Keratinocyte (primary cell): ENCODE measurements around the gene FABP1. TPM values are rescaled to one million over a fixed set of nuclear protein-coding genes. Genes with fewer than 3 reads are reported as not detected.

Source experiments
- DNase-seq: peaks from one replicate; pipeline ENCODE4 v3.0.0-alpha.2; 2011; ENCODE audit warnings: low read depth, missing footprints, low spot score
- FAIRE-seq: peaks from 2 replicates; lab custom pipeline; 2011; peaks lifted over from hg19 to GRCh38; lab: Jason Lieb, UNC
- H2AFZ ChIP-seq: 2 replicates; pipeline ENCODE4 v1.6.0; 2012; ENCODE audit warnings: low read length, control low read depth, inconsistent platforms; ENCODE audit not compliant: control insufficient read depth
- H3K27ac ChIP-seq: 2 replicates; pipeline ENCODE4 v1.5.1; 2011; ENCODE audit warnings: low read length; ENCODE audit not compliant: control insufficient read depth, insufficient read depth
- H3K27me3 ChIP-seq: 3 replicates; pipeline ENCODE4 v1.6.0; 2011; ENCODE audit warnings: low read length; ENCODE audit not compliant: control insufficient read depth, insufficient read depth; ENCODE audit errors: extremely low read depth
- H3K36me3 ChIP-seq, 2 experiments: 2 replicates in 1 of 2; 3 replicates in 1 of 2; pipeline ENCODE4 v1.5.1; 2011; ENCODE audit warnings: low read length in 2 of 2, mild to moderate bottlenecking in 1 of 2; ENCODE audit not compliant: control insufficient read depth in 2 of 2, insufficient read depth in 2 of 2; ENCODE audit errors: extremely low read depth in 1 of 2
- H3K4me1 ChIP-seq: 3 replicates; pipeline ENCODE4 v1.5.1; 2011; ENCODE audit warnings: low read length; ENCODE audit not compliant: control insufficient read depth, insufficient read depth; ENCODE audit errors: extremely low read depth
- H3K4me2 ChIP-seq: 3 replicates; pipeline ENCODE4 v1.6.0; 2011; ENCODE audit warnings: low read depth, low read length; ENCODE audit not compliant: control insufficient read depth, insufficient read depth; ENCODE audit errors: extremely low read depth
- H3K4me3 ChIP-seq, 3 experiments: fragments of 200-600 bp in 1 of 3; sonication (generic) in 1 of 3; 2 replicates in 2 of 3; 3 replicates in 1 of 3; pipeline ENCODE4 v1.5.1; 2011 to 2016; ENCODE audit warnings: low read length in 3 of 3, mild to moderate bottlenecking in 3 of 3, control low read depth in 2 of 3, inconsistent platforms in 1 of 3, low read depth in 1 of 3, mixed read lengths in 1 of 3, mixed run types in 1 of 3, moderate library complexity in 1 of 3; ENCODE audit not compliant: control insufficient read depth in 2 of 3, insufficient read depth in 2 of 3; ENCODE audit errors: extremely low read depth in 1 of 3
- H3K79me2 ChIP-seq: 2 replicates; pipeline ENCODE4 v1.6.0; 2012; ENCODE audit warnings: low read length; ENCODE audit not compliant: control insufficient read depth, insufficient read depth
- H3K9ac ChIP-seq: 3 replicates; pipeline ENCODE4 v1.6.0; 2011; ENCODE audit warnings: low read length; ENCODE audit not compliant: control insufficient read depth, insufficient read depth; ENCODE audit errors: extremely low read depth
- H3K9me1 ChIP-seq: 3 replicates; pipeline ENCODE4 v1.6.0; 2011; ENCODE audit warnings: low read length; ENCODE audit not compliant: control insufficient read depth, insufficient read depth; ENCODE audit errors: extremely low read depth
- H3K9me3 ChIP-seq: 2 replicates; pipeline ENCODE4 v1.5.1; 2012; ENCODE audit warnings: low read depth, low read length; ENCODE audit not compliant: control insufficient read depth
- H4K20me1 ChIP-seq: 3 replicates; pipeline ENCODE4 v1.6.0; 2011; ENCODE audit warnings: low read length; ENCODE audit not compliant: control insufficient read depth, insufficient read depth; ENCODE audit errors: extremely low read depth
- CTCF ChIP-seq, 3 experiments: IDR thresholded peaks in 1 of 3; conservative IDR thresholded peaks in 1 of 3; optimal IDR thresholded peaks in 1 of 3; 2 replicates in 2 of 3; 3 replicates in 1 of 3; pipeline versions ENCODE3 to v1.5.1; 2011; ENCODE audit warnings: low read length in 3 of 3, mild to moderate bottlenecking in 3 of 3, moderate library complexity in 2 of 3, control low read depth in 1 of 3, inconsistent platforms in 1 of 3; ENCODE audit not compliant: insufficient read depth in 2 of 3; ENCODE audit errors: extremely low read depth in 1 of 3
- EZH2 ChIP-seq: IDR thresholded peaks from one replicate; pipeline ENCODE4 v1.6.1; 2012; ENCODE audit warnings: inconsistent platforms, mild to moderate bottlenecking, low read length, moderate library complexity
- dilution Hi-C: fragments of 300-500 bp; cut with MboI; formaldehyde crosslinking; loops from one replicate; pipeline ENCODE4 v1.7.0; 2020; ENCODE audit warnings: low sequenced_read_pairs; ENCODE audit not compliant: extremely low pct_ligation_motif_present
- polyA plus RNA-seq, 5 experiments: library from polyadenylated mRNA; depleted of rRNA in 3 of 5; stranded (reverse) in 3 of 5; stranded (forward) in 1 of 5; unstranded in 1 of 5; fragments of >200 nt; gene quantifications; 1 replicate in 1 of 5; 2 replicates in 3 of 5; 3 replicates in 1 of 5; pipeline versions ENCODE4 v1.2.1 to v1.2.3, GENCODE V29; 2011 to 2012; ENCODE audit warnings: missing spikeins in 2 of 5, low read depth in 1 of 5, low replicate concordance in 1 of 5
- small RNA-seq, 3 experiments: library from RNA; depleted of rRNA; stranded (forward); fragments of <200 nt; gene quantifications; one replicate each; pipeline ENCODE3, GENCODE V24; 2012; ENCODE audit warnings: low read depth in 3 of 3, low replicate concordance in 1 of 3; ENCODE audit not compliant: insufficient read length in 3 of 3

The FABP1 gene
- polyA plus RNA-seq, 1 donor (not counting 4 experiments of a cell fraction or from before 2014, with no cell fraction given), result not detected

GRCh38 chr2:88074150-88074549 is 53.7 kb downstream of the FABP1 start:
- DNase-seq (no peak), FAIRE-seq (no peak)
- H3K27ac ChIP-seq, result no peak overlapping the region
- no peak overlapping the region for H2AFZ ChIP-seq
- H3K36me3 ChIP-seq, result no peaks in the 10 kb centered on the region
- H3K4me2 ChIP-seq, result no peak overlapping the region
- no peaks in the 10 kb centered on the region for H3K9me3 ChIP-seq
- H3K79me2 ChIP-seq, result no peaks in the 10 kb centered on the region
- TF ChIP-seq EZH2, result no peak
- TF ChIP-seq CTCF (optimal IDR thresholded peaks at IDR 0.05 in 1 of 3, IDR thresholded peaks at IDR 0.05 in 1 of 3, conservative IDR thresholded peaks at IDR 0.05 in 1 of 3; ENCODE audit: extremely low read depth in 1 of 3, insufficient read depth in 2 of 3, low read length in 3 of 3), result no peak
- H3K9ac ChIP-seq, result no peak overlapping the region
- no peaks in the 10 kb centered on the region for H4K20me1 ChIP-seq
- no peaks in the 10 kb centered on the region for H3K27me3 ChIP-seq
- dilution Hi-C loops, result no loop called here
- no peaks in the 10 kb centered on the region for H3K4me1 ChIP-seq
- no peak overlapping the region for H3K4me3 ChIP-seq
- no peaks in the 10 kb centered on the region for H3K9me1 ChIP-seq

Small RNA genes within 50 kb of the gene (small RNA-seq; reads per million reads assigned to genes)
- gene MIR4780, result 0 reads per million in 3 experiments

Other genes starting within 250 kb of the FABP1 start
- gene RNU2-63P, start 111.5 kb downstream of the FABP1 start, polyA plus RNA-seq, result 2.4 TPM in 1 of 3 replicates, not detected in the others
- gene KRCC1, start 72.3 kb downstream of the FABP1 start, polyA plus RNA-seq, result 12.4 to 21.1 TPM (median 16.2 TPM) in 3 replicates
- not detected in 3 replicates for gene SMYD1, start 60.2 kb downstream of the FABP1 start, polyA plus RNA-seq
- 2.7 to 4.0 TPM (median 3.9 TPM) in 3 replicates for gene THNSL2, start 42.3 kb upstream of the FABP1 start, polyA plus RNA-seq